Osteoblast (primary cell): ENCODE data around the gene USP37. TPM values are rescaled to one million over a fixed set of nuclear protein-coding genes. Genes with fewer than 3 reads are reported as not detected.

Experiments
- DNase-seq: peaks from one replicate; pipeline ENCODE4 v3.0.0; 2011; ENCODE audit warnings: low spot score, mixed read lengths; ENCODE audit not compliant: insufficient read length; ENCODE audit errors: missing footprints
- H2AFZ ChIP-seq: 2 replicates; pipeline ENCODE4 v1.6.0; 2011; ENCODE audit warnings: mild to moderate bottlenecking, low read length
- H3K27ac ChIP-seq: 2 replicates; pipeline ENCODE4 v1.5.1; 2011; ENCODE audit warnings: mild to moderate bottlenecking, low read depth, low read length, moderate library complexity
- H3K27me3 ChIP-seq: 2 replicates; pipeline ENCODE4 v1.6.0; 2012; ENCODE audit warnings: mild to moderate bottlenecking, control low read depth, inconsistent platforms, low read length, moderate library complexity; ENCODE audit not compliant: insufficient read depth
- H3K36me3 ChIP-seq: 2 replicates; pipeline ENCODE4 v1.5.1; 2011; ENCODE audit warnings: mild to moderate bottlenecking, low read length, control low read depth, moderate library complexity; ENCODE audit not compliant: insufficient read depth
- H3K4me1 ChIP-seq: 2 replicates; pipeline ENCODE4 v1.5.1; 2011; ENCODE audit warnings: mild to moderate bottlenecking, low read length, control low read depth, moderate library complexity; ENCODE audit not compliant: insufficient read depth
- H3K4me2 ChIP-seq: 2 replicates; pipeline ENCODE4 v1.6.0; 2011; ENCODE audit warnings: mild to moderate bottlenecking, low read length; ENCODE audit not compliant: insufficient read depth
- H3K4me3 ChIP-seq: fragments of 200-600 bp; sonication (generic); 3 replicates; pipeline ENCODE4 v1.5.1; 2012; ENCODE audit warnings: mild to moderate bottlenecking, low read length, inconsistent platforms; ENCODE audit not compliant: insufficient read depth
- H3K79me2 ChIP-seq: 2 replicates; pipeline ENCODE4 v1.6.0; 2012; ENCODE audit warnings: mild to moderate bottlenecking, low read length, control low read depth, inconsistent platforms; ENCODE audit not compliant: insufficient read depth
- H3K9me3 ChIP-seq: 2 replicates; pipeline ENCODE4 v1.5.1; 2011; ENCODE audit warnings: low read depth, low read length, control low read depth
- H4K20me1 ChIP-seq: 2 replicates; pipeline ENCODE4 v1.6.0; 2012; ENCODE audit warnings: mild to moderate bottlenecking, low read length, control low read depth; ENCODE audit not compliant: insufficient read depth
- CTCF ChIP-seq: IDR thresholded peaks from 2 replicates; pipeline ENCODE4 v1.5.1; 2011; ENCODE audit warnings: mild to moderate bottlenecking, low read depth, low read length, moderate library complexity; ENCODE audit errors: extremely low read depth
- total RNA-seq: library from RNA; depleted of rRNA; stranded (reverse); fragments of >200 nt; gene quantifications from 2 replicates; pipeline ENCODE4 v1.2.3, GENCODE V29; 2012

USP37 gene
- total RNA-seq, 1 donor = 15.2 TPM

GRCh38 chr2:218418717-218419458, 149.3 kb downstream of the USP37 start, which contains the start of gene VIL1:
Gene VIL1 (plus strand): TSS chr2:218419123. CDS start chr2:218423779, 4,656 bp downstream.
- Histone ChIP-seq H3K4me2 (no peak within 1 kb of the TSS), H2AFZ (no peak within 1 kb of the TSS), H3K27me3 (no peaks in the 10 kb centered on the region), H3K9me3 (no peaks in the 10 kb centered on the region), H3K4me1 (no peaks in the 10 kb centered on the region), H3K79me2 (no peaks in the 10 kb centered on the region), H3K4me3 (no peak within 1 kb of the TSS), H4K20me1 (no peaks in the 10 kb centered on the region), H3K27ac (no peak within 1 kb of the TSS), H3K36me3 (no peaks in the 10 kb centered on the region)
- no peak for TF ChIP-seq CTCF
- peak; percentile 11 for DNase-seq

DNA sequence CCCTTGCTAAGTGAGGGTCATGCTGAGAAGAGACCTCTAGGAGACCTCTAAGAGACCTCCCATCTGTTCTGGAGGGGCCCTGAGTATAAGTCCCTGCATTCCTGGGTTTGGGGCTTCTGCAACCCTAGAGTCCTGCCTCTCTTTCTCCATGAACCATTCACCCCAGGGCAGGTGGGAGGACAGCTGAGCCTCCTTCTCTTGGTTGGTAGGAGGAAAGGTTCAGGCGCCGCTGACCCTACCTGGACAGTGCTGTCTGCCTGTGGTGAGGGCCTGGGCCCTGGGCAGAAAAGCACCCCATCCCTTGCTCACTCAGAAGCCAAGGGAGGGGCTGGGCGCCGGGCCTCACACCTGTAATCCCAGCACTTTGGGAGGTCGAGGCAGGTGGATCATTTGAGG, 149.8 kb downstream of the USP37 start:
- H4K20me1 ChIP-seq = no peaks in the 10 kb centered on the region
- no peak overlapping the region for H3K4me2 ChIP-seq
- H3K27me3 ChIP-seq = no peaks in the 10 kb centered on the region
- no peaks in the 10 kb centered on the region for H3K36me3 ChIP-seq
- no peaks in the 10 kb centered on the region for H3K4me1 ChIP-seq
- TF ChIP-seq CTCF = no peak
- no peaks in the 10 kb centered on the region for H3K9me3 ChIP-seq
- no peak overlapping the region for H3K27ac ChIP-seq
- no peaks in the 10 kb centered on the region for H3K79me2 ChIP-seq
- DNase-seq = peak; percentile 9
- no peak overlapping the region for H2AFZ ChIP-seq
- no peak overlapping the region for H3K4me3 ChIP-seq

GRCh38 chr2:218407717-218408116, 160.4 kb downstream of the USP37 start:
- no peaks in the 10 kb centered on the region for H3K9me3 ChIP-seq
- no peak overlapping the region for H3K4me3 ChIP-seq
- peaks cover 16% of the 10 kb centered on the region for H3K36me3 ChIP-seq
- H3K4me1 ChIP-seq = peaks cover 19% of the 10 kb centered on the region
- no peak overlapping the region for H3K27ac ChIP-seq
- no peaks in the 10 kb centered on the region for H4K20me1 ChIP-seq
- no peak for DNase-seq
- peak overlapping the region; percentile 90 for H3K4me2 ChIP-seq
- H3K79me2 ChIP-seq = peaks cover 6% of the 10 kb centered on the region
- TF ChIP-seq CTCF = no peak
- H3K27me3 ChIP-seq = no peaks in the 10 kb centered on the region
- H2AFZ ChIP-seq = no peak overlapping the region

DNA sequence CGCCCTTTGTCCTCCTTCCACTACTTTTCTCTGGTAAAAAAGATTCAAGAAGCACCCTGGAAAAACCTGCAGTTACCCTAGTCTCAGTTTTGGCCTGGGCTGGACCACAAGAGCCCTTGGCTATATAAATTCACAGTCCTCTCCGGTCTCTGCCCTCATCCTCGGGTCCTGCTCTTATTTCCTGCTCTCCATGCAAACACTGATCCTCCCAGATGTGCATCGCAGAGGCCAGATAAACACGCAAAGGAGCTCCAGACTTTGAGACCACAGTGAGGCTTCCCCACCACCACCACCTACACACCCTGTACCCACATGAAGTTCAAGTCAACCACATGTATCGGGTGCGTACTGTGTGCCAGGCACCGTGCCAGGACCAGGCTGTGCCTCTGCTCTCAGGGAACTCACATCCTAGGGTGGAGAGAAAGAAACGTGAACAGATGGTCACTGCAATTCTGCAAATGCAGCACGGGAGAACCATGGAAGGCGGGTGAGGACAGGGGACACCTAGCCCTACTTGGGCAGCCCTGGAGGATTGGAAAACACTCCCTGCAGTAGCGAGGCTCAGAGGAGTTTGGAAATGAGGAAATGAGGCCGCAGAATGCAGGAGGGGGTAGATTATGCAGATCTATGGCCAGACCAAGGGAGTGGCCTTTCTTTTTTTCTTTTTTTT, 161.1 kb downstream of the USP37 start:
- peak overlapping the region; percentile 76 for H3K4me3 ChIP-seq
- peaks cover 19% of the 10 kb centered on the region for H3K4me1 ChIP-seq
- peak overlapping the region; percentile 59 for H3K27ac ChIP-seq
- peak overlapping the region; percentile 90 for H3K4me2 ChIP-seq
- H3K9me3 ChIP-seq = no peaks in the 10 kb centered on the region
- DNase-seq = peak; percentile 94
- no peaks in the 10 kb centered on the region for H3K27me3 ChIP-seq
- peaks cover 23% of the 10 kb centered on the region for H3K36me3 ChIP-seq
- peaks cover 2% of the 10 kb centered on the region for H4K20me1 ChIP-seq
- peak overlapping the region; percentile 43 for H2AFZ ChIP-seq
- no peak for TF ChIP-seq CTCF
- peaks cover 13% of the 10 kb centered on the region for H3K79me2 ChIP-seq
